Measurements from ENCODE around the gene CCDC57. TPM values are rescaled to one million over a fixed set of nuclear protein-coding genes. Genes with fewer than 3 reads are reported as not detected.

The CCDC57 gene
- total RNA-seq, 6 experiments from 2014 or later: 10.1 to 37.4 (median 17.2) TPM

DNA sequence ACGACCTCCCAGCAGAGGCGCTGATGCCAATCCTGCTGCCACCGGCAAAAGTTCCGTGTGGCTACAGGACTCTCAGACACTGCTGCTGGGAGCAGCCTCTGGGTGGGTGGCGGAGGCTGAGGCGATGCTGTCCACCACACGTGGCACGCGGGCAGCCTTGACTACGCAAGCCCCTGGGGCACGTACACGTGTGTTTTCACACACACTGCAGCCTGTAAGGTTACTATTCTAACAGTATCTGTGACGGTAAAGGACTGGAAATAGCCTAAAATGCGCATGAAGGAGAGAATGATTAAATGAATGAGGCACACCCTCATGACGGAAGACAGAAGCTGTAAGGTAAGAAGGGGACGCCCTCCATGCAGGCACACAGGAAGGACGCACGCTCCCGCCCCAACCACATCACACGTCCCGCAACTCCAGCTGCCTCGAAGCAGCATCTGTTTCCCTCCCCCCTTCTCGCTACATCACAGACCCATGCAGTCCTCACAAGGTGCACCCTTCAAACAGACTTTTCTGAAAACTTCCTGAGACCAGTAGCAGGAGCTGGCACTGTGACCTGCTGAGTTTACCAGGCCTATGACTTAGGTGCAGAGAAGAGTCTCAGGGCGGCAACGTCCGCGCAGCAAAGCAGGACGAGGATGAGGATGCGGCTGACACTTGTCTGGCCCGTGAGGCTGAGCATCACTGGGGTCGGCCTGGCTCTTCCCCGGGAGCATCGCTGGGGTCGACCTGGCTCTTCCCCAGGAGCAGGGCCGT, 85.9 kb downstream of the CCDC57 start:
- intact Hi-C loops (cut with DNase I): no loop called here
- Histone ChIP-seq H3K9me3 (no peaks in the 10 kb centered on the region), H3K4me1 (peaks cover 0 to 2% (median 0%) of the 10 kb centered on the region in 4 donors), H3K27me3 (no peaks in the 10 kb centered on the region), H3K27ac (no peak overlapping the region), H3K36me3 (no peaks in the 10 kb centered on the region), H3K4me3 (no peak overlapping the region)
- WGBS (ENCODE audit: insufficient coverage, low coverage, low lambda C conversion rate, missing lambda C conversion rate): 86% methylated on average over 16 of the region's 35 CpGs
- DNase-seq: no peak
- TF ChIP-seq, protein P1, sequence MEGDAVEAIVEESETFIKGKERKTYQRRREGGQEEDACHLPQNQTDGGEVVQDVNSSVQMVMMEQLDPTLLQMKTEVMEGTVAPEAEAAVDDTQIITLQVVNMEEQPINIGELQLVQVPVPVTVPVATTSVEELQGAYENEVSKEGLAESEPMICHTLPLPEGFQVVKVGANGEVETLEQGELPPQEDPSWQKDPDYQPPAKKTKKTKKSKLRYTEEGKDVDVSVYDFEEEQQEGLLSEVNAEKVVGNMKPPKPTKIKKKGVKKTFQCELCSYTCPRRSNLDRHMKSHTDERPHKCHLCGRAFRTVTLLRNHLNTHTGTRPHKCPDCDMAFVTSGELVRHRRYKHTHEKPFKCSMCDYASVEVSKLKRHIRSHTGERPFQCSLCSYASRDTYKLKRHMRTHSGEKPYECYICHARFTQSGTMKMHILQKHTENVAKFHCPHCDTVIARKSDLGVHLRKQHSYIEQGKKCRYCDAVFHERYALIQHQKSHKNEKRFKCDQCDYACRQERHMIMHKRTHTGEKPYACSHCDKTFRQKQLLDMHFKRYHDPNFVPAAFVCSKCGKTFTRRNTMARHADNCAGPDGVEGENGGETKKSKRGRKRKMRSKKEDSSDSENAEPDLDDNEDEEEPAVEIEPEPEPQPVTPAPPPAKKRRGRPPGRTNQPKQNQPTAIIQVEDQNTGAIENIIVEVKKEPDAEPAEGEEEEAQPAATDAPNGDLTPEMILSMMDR (IDR thresholded peaks at IDR 0.05): no peak
- TF ChIP-seq POLR2A (IDR thresholded peaks at IDR 0.05): no peak
- ATAC-seq: peak in 2 of 4 donors; percentile 11 to 16

DNA sequence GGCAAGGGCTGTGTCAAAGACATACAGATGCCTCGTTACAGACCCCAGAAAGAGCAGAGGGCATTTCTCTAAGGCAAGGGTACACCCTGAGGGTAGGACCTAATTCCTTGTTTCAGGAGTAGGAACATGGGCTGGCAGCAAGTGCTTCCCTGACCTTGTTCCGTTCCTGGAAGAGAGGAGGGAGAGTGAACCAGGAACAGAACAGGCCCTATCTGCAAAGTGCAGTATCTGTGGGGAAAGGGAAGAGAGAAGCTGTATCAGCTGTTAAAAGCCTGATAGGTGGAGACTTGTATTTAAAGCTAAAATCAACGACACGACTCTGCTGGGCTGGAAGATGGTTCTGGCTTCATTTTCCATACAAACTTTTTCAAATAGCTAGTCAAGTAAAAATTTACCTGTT, 88.5 kb downstream of the CCDC57 start:
- no peaks in the 10 kb centered on the region for H3K27me3 ChIP-seq
- 73% methylated on average over 4 of the region's 4 CpGs for WGBS (ENCODE audit: insufficient coverage, low coverage, low lambda C conversion rate, missing lambda C conversion rate)
- H3K4me1 ChIP-seq: no peaks in the 10 kb centered on the region
- no peaks in the 10 kb centered on the region for H3K36me3 ChIP-seq
- H3K27ac ChIP-seq: no peak overlapping the region
- no peaks in the 10 kb centered on the region for H3K9me3 ChIP-seq
- H3K4me3 ChIP-seq: no peak overlapping the region
- DNase-seq (no peak), ATAC-seq (peak in 1 of 4 donors; percentile 16)
- no peak for TF ChIP-seq POLR2A (IDR thresholded peaks at IDR 0.05)
- TF ChIP-seq, protein P1 (IDR thresholded peaks at IDR 0.05): no peak
- intact Hi-C loops (cut with DNase I): no loop called here

DNA sequence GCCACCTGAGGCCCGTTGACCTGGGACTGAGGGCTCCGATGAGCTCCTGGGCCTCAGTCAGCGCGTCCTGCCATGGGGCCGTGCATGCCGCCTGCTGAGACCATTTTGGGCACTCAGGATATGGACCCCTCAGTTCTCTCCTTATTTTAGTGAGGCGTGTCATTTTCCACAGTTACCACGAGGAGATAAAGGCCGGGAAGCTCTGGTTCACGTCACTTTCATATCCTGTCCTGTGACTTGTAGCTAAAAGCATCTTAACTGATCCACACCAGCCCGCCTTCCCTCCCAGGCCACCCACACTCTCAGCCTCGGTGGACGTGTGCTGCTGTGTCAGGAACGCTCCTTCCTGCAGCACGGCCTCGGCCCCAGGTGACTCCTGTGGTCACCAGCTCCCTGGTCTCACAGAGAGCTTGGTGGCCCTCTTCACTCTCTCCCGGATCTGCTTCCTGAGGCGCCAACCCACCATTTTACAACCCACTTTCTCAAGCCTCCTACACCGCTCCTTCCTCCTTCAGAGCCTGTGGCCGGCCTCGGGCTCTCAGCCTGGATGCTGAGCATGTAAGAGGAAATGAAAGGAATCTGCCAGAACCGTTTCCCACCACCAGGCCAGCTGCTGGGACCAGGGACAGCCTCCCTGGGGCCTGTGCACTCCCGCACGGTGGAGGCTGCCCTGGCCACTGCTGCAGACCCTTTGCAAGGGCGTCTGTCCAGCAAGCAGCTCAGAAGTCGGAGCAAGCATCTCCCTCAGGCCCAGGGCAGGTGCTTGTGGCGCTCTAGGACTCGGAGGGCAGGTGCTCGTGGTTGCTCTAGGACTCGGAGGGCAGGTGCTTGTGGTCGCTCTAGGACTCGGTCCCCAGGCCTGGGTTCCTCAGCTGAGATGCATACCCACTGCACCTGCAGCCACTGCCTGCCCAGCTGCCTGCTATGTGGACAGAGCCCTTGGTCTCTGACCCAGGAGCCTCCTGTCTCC, 90.7 kb downstream of the CCDC57 start:
- TF ChIP-seq POLR2A (IDR thresholded peaks at IDR 0.05): no peak
- TF ChIP-seq, protein P1 (IDR thresholded peaks at IDR 0.05): no peak
- peak overlapping the region in 1 of 3 donors; percentile 24 for H3K27ac ChIP-seq
- H3K9me3 ChIP-seq: no peaks in the 10 kb centered on the region
- no peak overlapping the region for H3K4me3 ChIP-seq
- intact Hi-C loops (cut with DNase I): no loop called here
- H3K36me3 ChIP-seq: no peaks in the 10 kb centered on the region
- WGBS (ENCODE audit: insufficient coverage, low coverage, low lambda C conversion rate, missing lambda C conversion rate): 68% methylated on average over 18 of the region's 32 CpGs
- no peaks in the 10 kb centered on the region for H3K27me3 ChIP-seq
- H3K4me1 ChIP-seq: peaks cover 0 to 15% (median 7%) of the 10 kb centered on the region in 4 donors
- DNase-seq (no peak), ATAC-seq (peak in 2 of 4 donors; percentile 4 to 6)

DNA sequence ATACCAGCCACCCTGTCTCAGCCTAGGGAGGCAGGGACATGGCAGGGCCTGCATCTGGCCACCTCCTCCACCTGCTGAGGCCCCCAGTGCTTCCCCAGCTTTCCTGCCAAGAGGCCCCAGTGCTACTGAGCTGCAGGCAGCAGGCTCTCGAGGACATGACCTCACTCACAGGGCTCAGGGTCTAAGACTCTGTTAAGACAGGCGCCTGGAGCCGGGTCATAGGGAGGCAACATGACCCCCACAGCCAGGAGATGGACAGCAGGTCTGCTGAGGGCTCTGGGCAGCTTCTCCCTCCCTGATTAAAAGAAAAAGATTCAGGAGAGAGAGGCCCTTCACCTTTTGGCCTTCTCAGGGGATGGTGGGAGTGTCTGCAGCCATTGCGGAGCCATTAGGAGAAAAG, 91.4 kb downstream of the CCDC57 start:
- no peak for DNase-seq
- intact Hi-C loops (cut with DNase I): no loop called here
- no CpG with 5 or more reads among the region's 4 CpGs for WGBS (ENCODE audit: insufficient coverage, low coverage, low lambda C conversion rate, missing lambda C conversion rate)
- TF ChIP-seq POLR2A (IDR thresholded peaks at IDR 0.05): no peak
- TF ChIP-seq, protein P1 (IDR thresholded peaks at IDR 0.05): no peak
- H3K36me3 ChIP-seq: no peaks in the 10 kb centered on the region
- peak overlapping the region in 1 of 3 donors; percentile 24 for H3K27ac ChIP-seq
- H3K4me3 ChIP-seq: no peak overlapping the region
- ATAC-seq: no peak
- peaks cover 0 to 16% (median 7%) of the 10 kb centered on the region in 4 donors for H3K4me1 ChIP-seq
- H3K27me3 ChIP-seq: no peaks in the 10 kb centered on the region
- H3K9me3 ChIP-seq: no peaks in the 10 kb centered on the region

Data from right lobe of liver (tissue), 6 donors.